NOMO-1 (cell line): ENCODE data around the gene C19orf47.

Source experiments
- DNase-seq, 2 experiments: peaks; one replicate each; lab custom pipeline; 2025; ENCODE audit not compliant: unreplicated experiment in 2 of 2; lab: John Stamatoyannopoulos, UW

The C19orf47 gene, protein sequence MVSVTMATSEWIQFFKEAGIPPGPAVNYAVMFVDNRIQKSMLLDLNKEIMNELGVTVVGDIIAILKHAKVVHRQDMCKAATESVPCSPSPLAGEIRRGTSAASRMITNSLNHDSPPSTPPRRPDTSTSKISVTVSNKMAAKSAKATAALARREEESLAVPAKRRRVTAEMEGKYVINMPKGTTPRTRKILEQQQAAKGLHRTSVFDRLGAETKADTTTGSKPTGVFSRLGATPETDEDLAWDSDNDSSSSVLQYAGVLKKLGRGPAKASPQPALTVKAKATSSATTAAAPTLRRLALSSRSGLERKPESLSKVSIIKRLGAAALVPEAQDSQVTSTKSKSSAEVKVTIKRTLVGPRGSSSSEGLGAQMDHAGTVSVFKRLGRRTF

DNA sequence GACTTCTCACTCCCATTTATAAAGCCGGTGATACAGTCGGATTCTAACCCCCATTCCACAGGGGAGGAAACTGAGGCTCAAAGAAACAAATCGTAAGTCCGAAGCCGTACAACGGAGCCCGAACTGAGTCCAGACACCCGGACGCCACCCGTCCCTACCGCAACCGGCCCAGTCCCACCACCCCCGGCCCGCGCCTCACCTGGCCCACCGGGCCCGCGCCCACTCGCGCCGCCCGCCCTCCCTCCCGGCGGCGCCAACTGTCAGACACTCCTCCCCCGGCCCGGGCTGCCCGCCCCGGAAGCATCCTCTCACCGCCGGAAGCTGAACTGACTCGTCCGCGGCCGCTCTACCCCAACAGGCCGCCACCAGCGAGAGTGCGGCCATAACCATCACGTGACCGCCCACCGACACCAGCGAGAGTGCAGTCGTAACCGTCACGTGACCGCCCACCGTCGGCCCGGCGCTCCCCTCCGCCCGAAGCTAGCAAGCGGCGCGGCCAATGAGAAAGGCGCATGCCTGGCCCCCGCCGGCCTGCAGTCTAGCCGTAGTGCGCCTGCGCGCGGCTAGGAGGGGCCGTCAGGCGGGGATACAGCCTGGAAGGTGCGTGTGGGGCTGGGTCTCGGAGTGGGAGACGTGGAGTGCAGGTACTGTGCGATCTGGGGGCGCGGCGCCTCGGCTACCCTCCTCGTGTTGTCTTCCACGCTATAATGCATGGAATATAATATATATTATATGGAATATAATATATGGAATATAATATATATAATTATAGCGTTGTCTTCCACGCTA, at the start of gene C19orf47, which contains the start of gene PLD3:
Gene C19orf47, minus strand, starts transcription at position 273 of the 789 bp plus-strand sequence. CDS start 6,540 bp downstream, outside the sequence.
Gene PLD3, plus strand, starts transcription at position 571 of the 789 bp plus-strand sequence. CDS start 17,789 bp downstream, outside the sequence.
- peak; percentile 99 for DNase-seq

DNA sequence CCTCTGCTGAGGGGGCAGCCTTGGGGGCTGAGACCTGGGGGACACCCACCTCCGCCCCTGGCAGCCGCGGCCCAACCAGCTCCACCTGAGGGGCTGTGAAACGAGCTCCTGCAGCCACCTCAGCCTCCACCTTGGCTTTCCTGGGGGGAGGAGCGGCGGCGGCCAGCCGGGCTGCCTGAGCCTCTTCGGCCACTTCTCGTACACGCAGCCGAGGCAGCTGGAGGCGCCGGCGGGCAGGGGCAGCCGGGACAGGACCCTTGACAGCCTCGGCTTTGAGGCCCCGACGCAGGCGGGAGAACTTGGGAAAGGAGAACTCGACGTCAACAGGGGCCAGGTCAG, 49.3 kb upstream of the C19orf47 start:
- DNase-seq: no peak

DNA sequence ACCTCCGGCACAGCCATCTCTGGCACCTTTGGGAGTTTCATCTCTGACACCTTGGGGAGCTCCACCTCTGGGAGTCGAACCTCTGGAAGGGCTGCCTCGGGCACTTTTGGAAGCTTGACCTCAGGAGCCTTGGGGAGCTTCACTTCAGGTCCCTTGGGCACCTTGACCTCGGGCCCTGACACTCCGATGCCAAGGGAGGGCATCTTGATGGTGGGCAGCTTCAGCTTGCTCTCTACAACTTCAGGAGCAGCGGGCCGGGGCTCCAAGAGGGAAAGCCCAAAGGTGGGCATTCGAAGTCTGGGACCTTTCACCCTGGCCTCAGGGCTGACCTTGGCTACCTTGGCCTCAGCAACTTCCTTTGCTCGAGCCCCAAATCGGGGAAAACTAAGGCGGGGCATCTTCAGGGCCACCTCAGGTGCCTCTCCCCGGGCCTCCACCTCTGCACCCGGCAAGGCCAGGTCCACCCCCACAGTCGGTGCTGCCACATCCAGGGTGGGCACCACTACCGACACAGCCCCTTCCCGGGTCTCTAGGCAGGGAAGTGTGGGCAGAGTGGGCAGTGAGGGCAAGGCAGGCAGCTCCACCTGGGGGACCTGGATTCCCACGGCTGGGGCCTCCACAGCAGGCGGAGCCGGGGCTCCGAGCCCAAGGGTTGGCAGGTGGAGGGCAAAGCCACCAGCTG, 48.8 kb upstream of the C19orf47 start:
- no peak for DNase-seq

DNA sequence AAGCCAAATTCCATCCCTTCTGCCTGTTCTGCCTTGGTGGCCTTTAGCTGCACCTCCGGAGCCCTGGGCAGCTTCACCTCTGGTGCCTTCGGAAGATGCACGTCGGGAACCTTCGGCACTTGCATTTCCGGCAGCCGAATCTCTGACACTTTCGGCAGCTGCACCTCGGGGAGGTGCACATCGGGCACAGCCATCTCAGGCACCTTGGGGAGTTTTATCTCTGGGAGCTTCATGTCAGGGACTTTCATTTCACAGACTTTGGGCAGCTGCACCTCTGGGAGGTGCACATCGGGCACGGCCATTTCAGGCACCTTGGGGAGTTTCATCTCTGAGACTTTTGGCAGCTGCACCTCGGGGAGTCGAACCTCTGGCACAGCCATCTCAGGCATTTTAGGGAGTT, 47.8 kb upstream of the C19orf47 start:
- DNase-seq: no peak

DNA sequence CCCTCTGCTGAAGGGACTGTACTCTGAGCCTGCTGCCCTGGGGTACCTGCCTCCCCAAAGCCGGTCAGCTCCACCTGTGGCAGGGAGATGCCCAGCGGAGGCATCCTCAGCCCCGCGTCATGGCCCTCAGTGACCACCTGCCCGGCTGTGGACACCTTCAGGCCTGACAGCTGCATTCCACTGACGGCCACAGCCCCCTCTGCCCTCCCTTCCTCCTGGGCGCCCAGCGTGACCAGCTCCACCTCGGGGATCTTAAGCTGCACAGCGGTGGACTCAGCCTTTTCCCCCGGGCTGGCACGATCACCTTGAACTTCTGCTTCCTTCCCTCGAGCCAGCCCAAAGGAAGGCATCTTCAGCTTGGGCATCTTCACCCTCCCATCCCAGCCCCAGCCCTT, 46.6 kb upstream of the C19orf47 start:
- no peak for DNase-seq

DNA sequence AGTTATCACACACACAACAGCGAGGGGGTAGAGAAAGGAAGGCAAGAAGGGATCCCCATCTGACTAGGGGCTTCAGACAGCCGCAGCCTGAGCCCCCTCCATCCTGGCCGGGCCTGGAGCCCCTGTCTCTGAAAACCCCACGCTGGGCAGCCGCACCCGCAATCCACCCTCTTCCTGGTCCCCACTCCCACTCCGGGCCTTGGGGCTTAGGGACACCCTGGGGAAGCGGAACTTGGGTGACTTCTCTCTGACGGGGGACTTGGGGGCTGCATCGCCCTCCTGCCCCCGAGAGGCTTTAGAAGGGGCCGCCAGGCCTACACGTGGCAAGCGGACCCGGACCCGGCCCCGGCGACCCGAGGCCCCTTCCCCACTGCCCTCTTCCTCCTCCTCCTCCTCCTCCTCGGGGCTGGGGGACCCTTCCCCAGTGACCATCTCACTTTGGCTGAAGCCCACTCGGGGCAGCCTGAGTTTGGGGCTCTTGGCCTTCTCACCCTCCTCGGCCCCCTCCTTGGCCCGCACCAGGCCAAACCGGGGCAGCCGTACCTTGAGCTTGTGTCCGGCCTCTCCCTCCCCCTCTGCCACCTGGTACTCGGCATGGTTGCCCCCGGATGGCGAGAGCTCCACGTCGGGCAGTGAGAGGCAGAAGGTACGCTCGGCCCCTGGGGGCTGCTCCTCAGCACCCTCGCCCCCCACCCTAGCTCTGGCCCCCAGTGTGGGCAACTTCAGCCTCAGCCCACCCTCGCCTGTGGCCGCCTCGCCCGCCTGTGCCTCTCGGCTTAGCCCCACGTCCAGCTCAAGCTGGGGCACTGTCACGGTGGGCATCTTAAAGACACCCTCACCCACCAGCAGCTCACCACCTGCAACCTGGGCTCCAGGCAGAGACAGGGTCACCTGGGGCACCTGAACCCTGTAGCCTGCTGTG, 46.0 kb upstream of the C19orf47 start:
- DNase-seq: no peak

DNA sequence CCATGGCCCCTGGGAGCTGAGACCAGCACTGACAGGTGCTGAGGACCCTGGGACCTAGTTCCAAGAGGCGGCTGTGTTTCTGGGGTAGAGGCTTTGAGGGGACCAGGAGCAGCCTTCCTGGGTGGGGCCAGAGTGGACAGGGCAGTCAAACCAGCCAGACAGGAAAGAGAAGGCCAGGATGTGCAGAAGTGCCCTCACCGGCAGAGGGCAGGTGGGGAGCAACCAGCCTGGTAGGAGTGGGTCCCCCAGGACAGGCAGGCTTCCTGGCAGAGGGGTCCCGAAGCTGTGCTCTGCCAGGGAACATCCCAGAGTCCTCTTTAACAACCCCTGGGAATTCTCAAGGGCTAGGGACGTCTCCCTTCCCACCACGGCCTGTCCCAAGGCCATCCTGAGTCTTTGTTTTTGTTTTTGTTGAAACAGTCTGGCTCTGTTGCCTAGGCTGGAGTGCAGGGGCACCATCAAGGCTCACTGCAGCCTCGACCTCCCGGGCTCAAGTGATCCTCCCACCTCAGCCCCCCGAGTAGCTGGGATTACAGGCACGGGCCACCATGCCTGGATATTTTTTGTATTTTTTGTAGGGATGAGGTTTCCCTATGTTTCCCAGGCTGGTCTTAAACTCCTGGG, 44.8 kb upstream of the C19orf47 start:
- DNase-seq: no peak

DNA sequence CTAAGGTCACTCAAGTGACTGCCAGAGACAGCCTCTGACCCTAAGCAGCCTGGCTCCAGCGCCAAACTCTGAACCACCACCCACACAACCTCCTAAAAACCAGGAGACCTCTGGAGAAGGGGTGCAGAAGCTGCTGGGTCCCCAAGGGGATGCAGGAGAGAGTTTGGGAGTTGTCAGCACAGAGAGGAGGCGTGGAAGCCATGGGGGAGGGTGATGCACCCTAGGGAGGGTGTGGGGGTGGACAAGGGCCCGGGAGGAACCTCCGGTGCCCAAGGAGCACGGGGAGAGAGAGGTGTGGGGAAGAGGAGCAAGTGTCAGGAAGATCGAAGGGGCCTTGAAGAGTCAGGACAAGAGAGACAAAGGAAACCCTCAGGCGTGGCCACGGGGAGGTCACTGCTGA, 43.9 kb upstream of the C19orf47 start:
- DNase-seq: no peak

DNA sequence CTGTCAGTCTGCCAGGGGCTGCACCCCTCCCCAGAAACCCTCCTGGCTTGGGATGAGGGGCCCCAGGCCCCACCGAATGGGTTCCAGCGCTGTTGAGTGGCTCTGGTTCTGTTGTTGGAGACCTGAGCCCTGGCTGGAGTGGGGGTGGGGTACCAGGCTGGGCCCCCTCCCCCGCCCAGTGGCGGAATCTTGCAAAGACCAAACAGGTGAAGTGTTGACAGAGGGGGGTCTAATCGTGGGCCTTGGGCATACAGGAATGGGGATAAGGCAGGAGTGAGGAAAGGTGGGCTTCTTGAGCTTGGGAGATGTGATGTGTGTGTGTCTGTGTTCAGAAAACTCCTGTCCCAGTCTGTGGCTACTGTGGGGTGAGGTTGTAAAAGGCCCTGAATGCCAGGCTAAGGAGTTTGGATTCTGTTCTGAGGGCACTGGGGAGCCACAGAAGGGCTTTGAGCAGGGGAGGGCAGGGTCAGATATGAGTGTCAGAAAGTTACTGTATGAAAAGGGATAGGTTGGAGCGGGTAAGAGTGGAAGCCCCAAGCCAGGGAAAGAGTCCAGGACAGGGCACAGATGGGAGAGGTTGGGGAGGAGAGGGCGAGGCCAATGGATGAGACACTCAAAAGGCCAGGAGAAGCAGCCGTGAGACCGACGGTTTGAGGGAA, 42.0 kb upstream of the C19orf47 start, which contains the start of gene HIPK4:
Gene HIPK4, minus strand, starts transcription at position 98 of the 659 bp plus-strand sequence. CDS start 279 bp downstream, outside the sequence.
- DNase-seq: no peak

DNA sequence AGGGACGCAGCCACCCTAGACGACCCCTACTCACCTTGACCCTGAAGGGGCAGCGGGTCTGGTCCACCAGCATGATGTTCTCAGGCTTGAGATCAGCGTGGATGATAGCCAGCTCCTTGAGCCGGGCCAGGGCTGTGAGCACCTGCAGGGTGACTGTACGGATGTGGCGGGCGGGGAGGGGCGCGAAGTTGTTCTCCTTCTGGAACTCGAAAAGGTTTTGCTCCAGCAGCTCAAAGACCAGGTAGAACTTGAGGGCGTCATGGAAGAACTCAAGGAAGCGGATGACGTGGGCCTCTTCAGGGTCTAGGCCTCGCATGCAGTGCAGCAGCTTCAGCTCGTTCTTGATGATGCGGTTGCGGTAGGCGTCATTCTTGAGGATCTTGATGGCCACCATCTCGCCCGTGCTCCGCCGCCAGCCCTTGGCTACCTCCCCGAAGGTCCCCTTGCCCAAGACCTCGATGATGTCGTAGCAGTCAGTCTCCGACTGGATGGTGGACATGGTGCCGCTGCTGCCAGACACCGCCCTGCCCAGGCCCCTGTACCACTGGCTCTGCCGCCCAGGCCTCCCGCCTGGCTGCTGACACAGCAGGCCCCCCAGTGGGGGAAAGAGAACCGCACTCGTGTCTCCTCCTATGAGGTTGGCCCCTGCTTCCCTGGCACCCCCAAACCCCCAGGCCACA, 41.3 kb upstream of the C19orf47 start:
- no peak for DNase-seq

DNA sequence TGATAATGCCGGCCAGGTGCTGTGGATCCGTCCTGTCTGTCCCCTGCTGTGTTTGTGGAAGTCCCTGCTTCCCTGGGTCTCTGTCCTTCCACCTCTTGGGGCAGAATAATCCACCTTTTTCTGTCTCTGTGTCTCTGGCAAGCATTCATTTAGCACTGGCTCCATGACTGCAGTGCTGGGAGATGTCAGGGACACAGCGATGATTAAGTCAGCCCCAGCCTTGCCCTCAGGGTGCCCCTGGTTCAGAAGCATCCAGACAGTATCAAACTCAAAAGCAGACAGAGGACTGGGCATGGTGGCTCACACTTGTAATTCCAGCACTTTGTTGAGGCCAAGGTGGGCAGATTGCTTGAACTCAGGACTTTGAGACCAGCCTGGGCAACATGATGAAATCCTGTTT, 40.3 kb upstream of the C19orf47 start:
- DNase-seq: no peak

DNA sequence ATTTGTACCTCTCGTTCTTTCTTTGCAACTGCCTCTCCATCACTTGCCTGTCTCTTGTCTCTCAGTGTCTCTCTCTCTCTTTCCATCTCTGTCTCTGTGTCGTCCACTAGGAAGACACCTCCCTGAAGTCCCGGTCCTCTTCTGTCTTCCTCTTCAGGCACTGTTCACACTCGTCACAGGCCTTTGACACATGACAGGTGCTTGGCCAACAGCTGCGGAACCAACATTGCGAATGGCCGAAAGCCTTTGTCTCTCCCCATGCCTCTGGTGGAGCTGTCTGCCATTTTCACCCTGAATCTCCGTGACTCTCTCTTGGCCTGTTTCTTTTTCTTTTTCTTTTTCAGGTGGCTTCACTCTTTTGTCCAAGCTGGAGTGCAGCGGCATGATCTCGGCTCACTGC, 39.0 kb upstream of the C19orf47 start:
- DNase-seq: no peak

DNA sequence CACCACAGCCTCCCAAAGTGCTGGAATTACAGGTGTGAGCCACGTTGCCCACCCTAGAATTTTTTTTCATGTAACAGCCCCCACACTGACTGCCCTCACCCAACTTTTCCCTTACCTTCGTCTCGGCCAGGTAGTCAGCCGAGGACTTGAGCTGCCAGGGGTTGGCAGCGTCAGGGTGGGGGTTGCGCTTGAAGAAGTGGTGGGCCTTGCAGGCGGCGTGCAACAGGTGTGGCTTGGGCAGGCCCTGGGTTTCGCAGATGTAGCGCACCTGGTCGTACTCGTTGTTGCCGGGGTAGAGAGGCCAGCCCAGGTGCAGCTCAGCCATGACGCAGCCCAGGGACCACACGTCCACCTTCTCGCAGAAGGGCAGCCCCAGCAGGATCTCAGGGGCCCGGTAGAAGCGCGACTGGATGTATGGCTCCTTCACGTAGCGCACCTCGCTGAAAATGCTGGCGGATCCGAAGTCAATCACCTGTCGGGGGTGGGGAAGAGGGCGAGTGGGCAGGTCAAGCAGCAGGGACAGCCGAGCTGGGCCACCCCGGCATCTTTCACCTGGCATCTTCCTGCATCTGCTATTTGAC, 35.6 kb upstream of the C19orf47 start:
- DNase-seq: no peak

DNA sequence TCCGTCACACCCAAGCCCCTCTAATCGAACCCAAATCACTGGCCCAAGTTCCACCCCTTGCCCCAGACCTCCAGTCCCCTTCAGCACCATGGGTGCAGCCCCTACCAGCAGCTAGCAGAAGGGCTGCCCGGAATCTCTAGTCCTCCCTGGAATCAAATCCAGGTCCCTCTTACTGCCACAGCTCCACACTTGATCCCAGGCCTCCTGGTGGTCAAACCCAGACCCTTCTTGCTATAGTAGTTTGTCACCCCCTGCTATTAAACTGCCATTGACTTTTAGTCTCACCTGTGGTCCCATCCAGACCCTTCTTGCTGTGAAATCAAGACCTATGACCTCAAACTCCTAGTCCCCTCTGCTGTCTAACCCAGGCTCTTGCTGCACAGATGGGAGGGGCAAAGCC, 33.1 kb upstream of the C19orf47 start:
- no peak for DNase-seq

DNA sequence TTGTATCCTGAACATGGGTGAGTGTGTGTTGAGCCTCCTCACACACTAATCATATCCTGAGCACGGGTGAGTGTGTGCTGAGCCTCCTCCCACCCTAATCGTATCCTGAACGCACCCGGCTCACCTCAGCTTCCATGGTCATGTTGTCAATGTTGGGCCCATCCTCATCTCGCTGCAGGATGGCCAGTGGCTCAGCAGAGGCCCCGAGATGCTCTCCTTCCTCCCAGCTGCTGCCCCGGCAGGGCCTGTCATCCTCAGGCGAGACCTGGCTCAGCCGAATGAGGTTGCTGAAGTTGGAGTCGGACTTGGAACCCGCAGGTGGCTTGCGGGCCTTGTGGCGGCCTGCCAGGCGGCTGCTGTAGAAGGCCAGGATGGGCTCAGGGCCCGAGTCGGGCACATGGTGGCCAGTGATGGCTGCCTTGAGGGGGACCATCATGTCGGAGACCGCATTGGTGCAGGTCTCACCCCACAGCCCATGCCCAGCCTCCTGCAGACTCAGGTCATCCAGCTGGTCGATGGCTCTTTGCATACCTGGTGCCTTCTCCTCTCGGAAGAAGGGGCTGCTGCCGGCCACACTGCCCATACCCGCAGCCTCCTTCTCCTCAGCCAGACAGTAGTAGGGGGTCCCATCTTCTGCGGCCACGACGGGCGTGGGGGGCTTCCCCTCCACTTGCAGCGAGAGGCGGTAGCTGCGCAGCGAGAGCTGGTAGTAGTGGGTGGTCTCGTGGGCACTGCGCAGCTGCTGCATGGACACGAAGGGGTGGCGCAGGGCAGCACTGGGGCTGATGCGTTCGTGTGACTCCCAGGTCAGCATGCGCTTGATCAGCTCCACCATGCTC, 32.2 kb upstream of the C19orf47 start:
- DNase-seq: no peak

DNA sequence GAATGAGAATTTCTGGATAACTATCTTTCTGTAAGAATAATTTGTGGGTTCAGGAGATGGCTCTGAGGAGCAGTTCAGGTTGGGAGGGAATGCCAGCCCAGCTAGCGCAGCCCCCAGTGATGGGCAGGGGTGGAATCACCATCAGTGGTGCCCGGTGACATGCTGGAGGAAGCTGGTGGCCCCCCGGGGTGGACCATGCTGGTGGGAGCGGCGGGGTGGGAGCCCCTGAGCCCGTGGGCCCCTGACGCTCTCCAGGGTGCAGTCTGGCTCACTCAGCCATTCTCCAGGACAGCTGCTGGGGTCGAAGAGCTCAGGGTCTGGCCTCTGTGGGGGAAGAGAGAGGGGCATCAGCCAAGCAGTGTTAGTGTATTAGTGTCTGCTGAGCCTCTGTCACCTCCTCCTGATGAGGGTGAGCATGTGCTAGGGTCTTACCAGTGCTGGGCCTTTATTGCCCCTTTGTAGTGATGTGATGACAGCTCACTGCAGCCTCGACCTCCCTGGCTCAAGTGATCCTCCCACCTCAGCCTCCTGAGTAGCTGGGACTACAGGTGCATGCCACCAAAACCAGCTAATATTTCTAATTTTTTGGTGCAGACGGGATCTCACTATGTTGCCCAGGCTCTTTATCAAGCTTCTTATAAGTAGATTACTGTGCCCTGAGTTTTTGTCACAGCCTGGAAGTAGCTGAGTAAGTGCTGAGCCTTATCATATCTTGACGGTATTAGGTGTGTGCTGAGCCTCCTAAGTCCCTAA, 31.4 kb upstream of the C19orf47 start:
- DNase-seq: no peak

DNA sequence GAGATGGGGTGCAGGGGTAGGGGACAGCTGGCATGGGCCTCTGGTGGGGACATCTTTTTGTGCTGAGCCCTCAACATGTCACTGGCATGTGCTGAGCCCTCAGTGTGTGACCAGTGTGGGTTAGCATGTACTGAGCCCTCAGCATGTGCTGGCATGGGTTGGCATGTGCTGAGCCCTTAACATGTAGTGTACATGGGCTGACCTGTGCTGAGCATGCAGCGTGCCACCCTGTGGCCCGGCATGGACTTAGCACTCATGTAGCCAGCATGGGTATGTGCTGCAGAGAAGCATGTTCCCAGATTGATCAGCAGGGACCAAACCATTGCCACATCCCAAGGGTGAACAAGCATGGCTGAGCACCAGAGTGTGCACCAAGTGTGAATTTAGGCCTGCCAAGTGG, 30.3 kb upstream of the C19orf47 start:
- no peak for DNase-seq
